ENCODE measurements around the gene ENTPD1.
"Not testable (repeated sequence)": the region's sequence is repeated elsewhere in the genome, so short reads cannot be mapped to it uniquely, and the experiment has no call there.

The ENTPD1 gene

GRCh38 chr10:95756041-95756761 is at the start of gene ENTPD1:
TSS of gene ENTPD1 (plus strand) at chr10:95756163. CDS start at chr10:95756240, 77 bp downstream.
- H3K36me3 Mint-ChIP-seq (ENCODE audit: low read depth) = peaks cover 9% of the 10 kb centered on the region
- H3K27me3 Mint-ChIP-seq (ENCODE audit: low read depth) = peaks cover 10% of the 10 kb centered on the region
- H3K27ac Mint-ChIP-seq = peak within 1 kb of the TSS; percentile 90
- peak within 1 kb of the TSS; percentile 86 for H3K4me3 Mint-ChIP-seq
- peaks cover 47% of the 10 kb centered on the region for H3K4me1 Mint-ChIP-seq (ENCODE audit: low read depth)
- H3K9me3 Mint-ChIP-seq = peaks cover 9% of the 10 kb centered on the region

- H3K27me3 Mint-ChIP-seq (ENCODE audit: low read depth) = peaks cover 3% of the 10 kb centered on the region
- H3K27ac Mint-ChIP-seq = no peak overlapping the region
- no peaks in the 10 kb centered on the region for H3K36me3 Mint-ChIP-seq (ENCODE audit: low read depth)
- H3K9me3 Mint-ChIP-seq = no peaks in the 10 kb centered on the region
- H3K4me1 Mint-ChIP-seq (ENCODE audit: low read depth) = peaks cover 7% of the 10 kb centered on the region
- H3K4me3 Mint-ChIP-seq = no peak overlapping the region
These were observed 49.4 kb upstream of the ENTPD1 start for GRCh38 chr10:95706573-95706972.

GRCh38 chr10:95706990-95707389 is 49.0 kb upstream of the ENTPD1 start:
- Mint-ChIP-seq H3K4me1 (ENCODE audit: low read depth) (peaks cover 7% of the 10 kb centered on the region), H3K27ac (no peak overlapping the region), H3K4me3 (no peak overlapping the region), H3K27me3 (ENCODE audit: low read depth) (peaks cover 3% of the 10 kb centered on the region), H3K36me3 (ENCODE audit: low read depth) (no peaks in the 10 kb centered on the region), H3K9me3 (no peaks in the 10 kb centered on the region)

- H3K27ac Mint-ChIP-seq = no peak overlapping the region
- no peak overlapping the region for H3K4me3 Mint-ChIP-seq
- H3K4me1 Mint-ChIP-seq (ENCODE audit: low read depth) = peaks cover 7% of the 10 kb centered on the region
- H3K36me3 Mint-ChIP-seq (ENCODE audit: low read depth) = no peaks in the 10 kb centered on the region
- no peaks in the 10 kb centered on the region for H3K9me3 Mint-ChIP-seq
- H3K27me3 Mint-ChIP-seq (ENCODE audit: low read depth) = no peaks in the 10 kb centered on the region
These were observed 44.5 kb upstream of the ENTPD1 start for GRCh38 chr10:95711492-95711891.

- no peak overlapping the region for H3K27ac Mint-ChIP-seq
- H3K9me3 Mint-ChIP-seq = no peaks in the 10 kb centered on the region
- no peak overlapping the region for H3K4me3 Mint-ChIP-seq
- no peaks in the 10 kb centered on the region for H3K4me1 Mint-ChIP-seq (ENCODE audit: low read depth)
- H3K27me3 Mint-ChIP-seq (ENCODE audit: low read depth) = no peaks in the 10 kb centered on the region
- H3K36me3 Mint-ChIP-seq (ENCODE audit: low read depth) = peaks cover 1% of the 10 kb centered on the region
These were observed 39.5 kb upstream of the ENTPD1 start for GRCh38 chr10:95716466-95716865.

GRCh38 chr10:95716866-95717265 is 39.1 kb upstream of the ENTPD1 start:
- Mint-ChIP-seq H3K36me3 (ENCODE audit: low read depth) (peaks cover 1% of the 10 kb centered on the region), H3K4me1 (ENCODE audit: low read depth) (no peaks in the 10 kb centered on the region), H3K4me3 (no peak overlapping the region), H3K27me3 (ENCODE audit: low read depth) (no peaks in the 10 kb centered on the region), H3K9me3 (no peaks in the 10 kb centered on the region), H3K27ac (no peak overlapping the region)

- H3K27me3 Mint-ChIP-seq (ENCODE audit: low read depth); H3K4me1 Mint-ChIP-seq (ENCODE audit: low read depth); H3K27ac Mint-ChIP-seq; H3K4me3 Mint-ChIP-seq; H3K36me3 Mint-ChIP-seq (ENCODE audit: low read depth): not testable (repeated sequence)
- peaks cover 20% of the 10 kb centered on the region for H3K9me3 Mint-ChIP-seq
These were observed 35.2 kb upstream of the ENTPD1 start for GRCh38 chr10:95720745-95721144.

- not testable (repeated sequence) for H3K27ac Mint-ChIP-seq; H3K4me3 Mint-ChIP-seq; H3K4me1 Mint-ChIP-seq (ENCODE audit: low read depth)
- H3K9me3 Mint-ChIP-seq = peaks cover 20% of the 10 kb centered on the region
- peaks cover 12% of the 10 kb centered on the region for H3K36me3 Mint-ChIP-seq (ENCODE audit: low read depth)
- peaks cover 16% of the 10 kb centered on the region for H3K27me3 Mint-ChIP-seq (ENCODE audit: low read depth)
These were observed 33.5 kb upstream of the ENTPD1 start for GRCh38 chr10:95722496-95722895.

GRCh38 chr10:95728526-95728925 is 27.4 kb upstream of the ENTPD1 start:
- Mint-ChIP-seq H3K27ac (no peak overlapping the region), H3K27me3 (ENCODE audit: low read depth) (peaks cover 34% of the 10 kb centered on the region), H3K36me3 (ENCODE audit: low read depth) (peaks cover 16% of the 10 kb centered on the region), H3K4me3 (no peak overlapping the region), H3K4me1 (ENCODE audit: low read depth) (no peaks in the 10 kb centered on the region), H3K9me3 (peaks cover 18% of the 10 kb centered on the region)

- H3K9me3 Mint-ChIP-seq = peaks cover 25% of the 10 kb centered on the region
- H3K27ac Mint-ChIP-seq = no peak overlapping the region
- no peak overlapping the region for H3K4me3 Mint-ChIP-seq
- peaks cover 34% of the 10 kb centered on the region for H3K27me3 Mint-ChIP-seq (ENCODE audit: low read depth)
- no peaks in the 10 kb centered on the region for H3K4me1 Mint-ChIP-seq (ENCODE audit: low read depth)
- peaks cover 15% of the 10 kb centered on the region for H3K36me3 Mint-ChIP-seq (ENCODE audit: low read depth)
These were observed 26.5 kb upstream of the ENTPD1 start for GRCh38 chr10:95729323-95730055.

GRCh38 chr10:95730233-95730632 is 25.7 kb upstream of the ENTPD1 start:
- H3K9me3 Mint-ChIP-seq = peaks cover 22% of the 10 kb centered on the region
- H3K36me3 Mint-ChIP-seq (ENCODE audit: low read depth) = peaks cover 10% of the 10 kb centered on the region
- peaks cover 29% of the 10 kb centered on the region for H3K27me3 Mint-ChIP-seq (ENCODE audit: low read depth)
- no peak overlapping the region for H3K27ac Mint-ChIP-seq
- H3K4me1 Mint-ChIP-seq (ENCODE audit: low read depth) = no peaks in the 10 kb centered on the region
- H3K4me3 Mint-ChIP-seq = no peak overlapping the region

GRCh38 chr10:95732907-95733306 is 23.1 kb upstream of the ENTPD1 start:
- H3K9me3 Mint-ChIP-seq = peaks cover 24% of the 10 kb centered on the region
- not testable (repeated sequence) for H3K4me1 Mint-ChIP-seq (ENCODE audit: low read depth); H3K27ac Mint-ChIP-seq; H3K36me3 Mint-ChIP-seq (ENCODE audit: low read depth); H3K4me3 Mint-ChIP-seq
- peaks cover 20% of the 10 kb centered on the region for H3K27me3 Mint-ChIP-seq (ENCODE audit: low read depth)

GRCh38 chr10:95739056-95739455 is 16.9 kb upstream of the ENTPD1 start:
- Mint-ChIP-seq H3K4me1 (ENCODE audit: low read depth) (peaks cover 20% of the 10 kb centered on the region), H3K9me3 (peaks cover 11% of the 10 kb centered on the region), H3K27me3 (ENCODE audit: low read depth) (peaks cover 3% of the 10 kb centered on the region), H3K36me3 (ENCODE audit: low read depth) (no peaks in the 10 kb centered on the region), H3K27ac (peak overlapping the region; percentile 3), H3K4me3 (no peak overlapping the region)

GRCh38 chr10:95741807-95742467 is 14.0 kb upstream of the ENTPD1 start:
- H3K4me3 Mint-ChIP-seq = no peak overlapping the region
- peaks cover 3% of the 10 kb centered on the region for H3K27me3 Mint-ChIP-seq (ENCODE audit: low read depth)
- peaks cover 6% of the 10 kb centered on the region for H3K36me3 Mint-ChIP-seq (ENCODE audit: low read depth)
- H3K9me3 Mint-ChIP-seq = peaks cover 11% of the 10 kb centered on the region
- H3K4me1 Mint-ChIP-seq (ENCODE audit: low read depth) = peaks cover 20% of the 10 kb centered on the region
- H3K27ac Mint-ChIP-seq = peak overlapping the region; percentile 23

- Mint-ChIP-seq H3K4me1 (ENCODE audit: low read depth) (peaks cover 20% of the 10 kb centered on the region), H3K4me3 (no peak overlapping the region)
These were observed 13.5 kb upstream of the ENTPD1 start for GRCh38 chr10:95742485-95742884.

More at GRCh38 chr10:95742485-95742884, 13.5 kb upstream of the ENTPD1 start:
- Mint-ChIP-seq H3K36me3 (ENCODE audit: low read depth) (peaks cover 7% of the 10 kb centered on the region), H3K27me3 (ENCODE audit: low read depth) (peaks cover 3% of the 10 kb centered on the region), H3K9me3 (peaks cover 11% of the 10 kb centered on the region), H3K27ac (peak overlapping the region; percentile 23)
